Measurements from ENCODE around the gene TNFRSF18.

DNA sequence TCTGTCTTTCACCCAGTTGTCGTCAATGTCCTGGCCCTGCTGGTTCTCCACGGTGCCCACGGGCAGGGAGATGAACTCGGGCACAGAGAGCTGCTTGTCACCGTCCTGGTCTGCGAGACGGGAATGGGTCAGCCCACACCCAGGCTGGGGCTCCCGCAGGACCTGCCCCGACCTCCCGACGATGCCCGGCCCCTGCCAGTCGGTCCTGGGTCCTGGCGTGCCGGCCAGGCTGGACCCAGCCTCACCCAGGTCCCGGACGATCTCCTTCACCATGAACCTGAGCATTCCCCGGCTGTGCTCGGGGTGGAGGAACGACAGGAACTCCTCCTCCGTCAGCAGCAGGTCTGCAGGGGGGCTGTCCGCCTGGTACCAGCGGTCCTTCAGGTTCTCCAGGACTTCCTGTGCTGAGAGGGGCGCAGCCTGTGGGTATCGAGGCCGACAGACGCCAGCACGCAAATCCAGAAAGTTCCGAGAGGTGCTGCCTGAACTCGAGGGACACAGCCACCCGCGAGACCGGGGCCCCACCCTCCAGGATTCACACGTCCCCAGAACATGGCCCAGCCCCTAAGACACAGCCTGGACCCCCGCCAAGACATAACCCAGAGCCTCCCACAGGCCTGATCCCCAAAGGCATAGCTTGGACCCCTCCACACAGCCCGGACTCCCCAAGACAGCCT is 12.3 kb upstream of the TNFRSF18 start:
- no peak for TF ChIP-seq POLR2AphosphoS5 (IDR thresholded peaks at IDR 0.05)
- TF ChIP-seq CTCF (IDR thresholded peaks at IDR 0.05): no peak
- no peak for TF ChIP-seq EP300 (IDR thresholded peaks at IDR 0.05)
